Esophagus squamous epithelium (tissue), 4 donors: ENCODE measurements around the gene MCL1.

Experiments used
- CTCF ChIP-seq, 6 experiments: fragments of 450-650 bp in 4 of 6; fragments of 200-600 bp in 2 of 6; sonication (generic) in 2 of 6; IDR thresholded peaks; one replicate each; pipeline ENCODE4 v1.5.1; 2016 to 2019; ENCODE audit warnings: antibody characterized with exemption in 6 of 6, mild to moderate bottlenecking in 4 of 6, moderate library complexity in 4 of 6
- POLR2A ChIP-seq, 4 donors: fragments of 450-650 bp; IDR thresholded peaks; one replicate each; pipeline ENCODE4 v1.6.1; 2017; ENCODE audit warnings: antibody characterized with exemption in 4 of 4, mild to moderate bottlenecking in 4 of 4, moderate library complexity in 3 of 4

- TF ChIP-seq CTCF (IDR thresholded peaks at IDR 0.05) (no peak), POLR2A (IDR thresholded peaks at IDR 0.05) (no peak)
Measured at GRCh38 chr1:150566589-150567340, 12.6 kb downstream of the MCL1 start.
